A549 treated with RU486 at 1 μM for 4 hours (cell line): ENCODE measurements around the gene IL3. TPM values are rescaled to one million over a fixed set of nuclear protein-coding genes. Genes with fewer than 3 reads are reported as not detected.

Experiments
- total RNA-seq: library from RNA; stranded (reverse); fragments of 200-300 nt; extraction: Qiagen RNA extraction; gene quantifications from 5 replicates; pipeline ENCODE4 v1.2.3, GENCODE V29; 2022; ENCODE audit warnings: low read depth

Gene IL3
- not detected in 5 replicates for total RNA-seq

GRCh38 chr5:132060501-132061161 lies at the start of gene IL3:
Gene IL3, plus strand, starts transcription at chr5:132060655. Its CDS starts 52 bp downstream, at chr5:132060707.

GRCh38 chr5:132011622-132012343 lies 48.7 kb upstream of the IL3 start, which contains the start of gene ACSL6:
Gene ACSL6, minus strand, starts transcription at chr5:132011658. Its CDS starts 105 bp downstream, at chr5:132011553.

GRCh38 chr5:132073231-132074013 lies 13.0 kb downstream of the IL3 start, which contains the start of gene CSF2:
Gene CSF2, plus strand, starts transcription at chr5:132073789. Its CDS starts 35 bp downstream, at chr5:132073824.

Other genes starting within 250 kb of the IL3 start
- gene MEIKIN, start 115.0 kb upstream of the IL3 start, total RNA-seq = not detected in 5 replicates
- gene ACSL6, start 49.0 kb upstream of the IL3 start, total RNA-seq = 0.16 to 0.24 TPM in 2 of 5 replicates, not detected in the others
- 0.27 to 0.79 TPM (median 0.50 TPM) in 5 replicates for gene CSF2, start 13.1 kb downstream of the IL3 start, total RNA-seq
- gene P4HA2, start 167.2 kb downstream of the IL3 start, total RNA-seq = 36.0 to 46.4 TPM (median 42.2 TPM) in 5 replicates
- gene PDLIM4, start 197.0 kb downstream of the IL3 start, total RNA-seq = 0.12 to 0.49 TPM (median 0.37 TPM) in 4 of 5 replicates, not detected in the other
- gene SLC22A4, start 233.7 kb downstream of the IL3 start, total RNA-seq = 3.9 to 5.1 TPM (median 4.8 TPM) in 5 replicates